Measurements from ENCODE around the gene NEUROG2.

NEUROG2 gene

DNA sequence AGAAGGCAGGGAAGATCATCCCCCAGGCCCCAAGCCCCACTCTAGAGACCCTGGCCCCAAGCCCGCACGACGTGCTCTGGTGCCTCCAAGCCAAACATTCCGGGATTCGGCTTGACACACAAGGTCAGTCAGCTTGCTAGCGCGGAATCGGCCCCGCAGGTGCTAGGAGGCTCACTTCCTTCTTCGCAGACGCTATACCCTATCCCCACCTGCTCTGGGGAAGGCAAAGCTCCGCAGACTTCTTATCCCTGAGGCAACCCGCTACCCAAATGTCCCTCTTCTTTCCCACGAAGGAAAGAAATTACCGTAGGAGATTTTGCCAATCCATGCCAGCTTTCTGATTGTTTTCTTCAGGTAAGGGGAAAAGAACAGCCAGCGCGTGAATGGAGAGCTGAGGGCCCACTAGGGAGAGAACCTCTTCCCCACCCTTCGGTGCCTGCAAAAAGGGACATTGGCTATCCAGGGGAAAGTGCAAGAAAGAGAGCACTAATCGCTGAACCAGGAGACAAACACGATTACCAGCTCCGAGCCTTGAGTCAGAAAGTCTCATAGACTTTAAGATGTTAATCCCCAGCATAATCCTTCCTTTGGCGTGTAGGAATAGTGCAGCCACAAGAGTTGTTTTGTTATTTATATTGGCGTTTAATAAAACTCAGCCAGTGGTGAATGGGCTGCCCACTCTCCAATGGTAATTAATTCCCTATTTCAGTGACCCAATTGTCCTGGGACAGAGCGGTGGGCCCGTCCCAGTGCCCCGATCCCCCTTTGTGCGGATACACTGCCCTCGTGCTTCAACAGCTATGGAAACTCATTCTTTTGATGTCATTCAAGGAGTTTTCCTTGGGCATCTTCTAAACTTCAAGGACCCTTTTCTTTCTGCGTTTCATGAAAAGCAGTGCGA is 5.4 kb upstream of the NEUROG2 start:
- DNase-seq (ENCODE audit: low spot score) = no peak

DNA sequence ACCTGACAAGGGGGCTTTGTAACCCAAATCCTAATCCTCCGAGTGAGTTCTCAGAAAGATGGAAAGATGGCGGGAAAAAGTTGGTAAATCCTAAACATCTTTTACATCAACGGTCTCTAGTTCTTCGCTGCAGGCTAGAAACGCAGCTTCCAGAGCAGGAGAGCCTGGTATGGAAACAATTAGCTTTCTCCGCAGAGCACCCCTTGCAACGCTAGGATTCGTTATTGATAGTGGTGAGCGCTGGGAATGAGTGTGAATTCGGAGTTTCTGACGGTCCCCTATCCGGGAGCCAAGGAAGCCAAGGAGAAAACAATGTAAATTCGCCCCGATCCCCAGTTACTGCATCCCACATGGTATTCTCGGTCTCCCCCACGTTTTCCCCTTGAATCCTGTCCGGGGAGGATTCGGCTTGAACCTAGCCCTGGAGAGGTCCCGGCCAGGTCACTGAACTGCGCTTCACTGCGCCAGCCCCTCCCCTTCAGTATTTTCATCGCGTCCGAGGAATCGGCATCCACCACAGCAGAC is 4.7 kb upstream of the NEUROG2 start:
- no peak for DNase-seq (ENCODE audit: low spot score)

DNA sequence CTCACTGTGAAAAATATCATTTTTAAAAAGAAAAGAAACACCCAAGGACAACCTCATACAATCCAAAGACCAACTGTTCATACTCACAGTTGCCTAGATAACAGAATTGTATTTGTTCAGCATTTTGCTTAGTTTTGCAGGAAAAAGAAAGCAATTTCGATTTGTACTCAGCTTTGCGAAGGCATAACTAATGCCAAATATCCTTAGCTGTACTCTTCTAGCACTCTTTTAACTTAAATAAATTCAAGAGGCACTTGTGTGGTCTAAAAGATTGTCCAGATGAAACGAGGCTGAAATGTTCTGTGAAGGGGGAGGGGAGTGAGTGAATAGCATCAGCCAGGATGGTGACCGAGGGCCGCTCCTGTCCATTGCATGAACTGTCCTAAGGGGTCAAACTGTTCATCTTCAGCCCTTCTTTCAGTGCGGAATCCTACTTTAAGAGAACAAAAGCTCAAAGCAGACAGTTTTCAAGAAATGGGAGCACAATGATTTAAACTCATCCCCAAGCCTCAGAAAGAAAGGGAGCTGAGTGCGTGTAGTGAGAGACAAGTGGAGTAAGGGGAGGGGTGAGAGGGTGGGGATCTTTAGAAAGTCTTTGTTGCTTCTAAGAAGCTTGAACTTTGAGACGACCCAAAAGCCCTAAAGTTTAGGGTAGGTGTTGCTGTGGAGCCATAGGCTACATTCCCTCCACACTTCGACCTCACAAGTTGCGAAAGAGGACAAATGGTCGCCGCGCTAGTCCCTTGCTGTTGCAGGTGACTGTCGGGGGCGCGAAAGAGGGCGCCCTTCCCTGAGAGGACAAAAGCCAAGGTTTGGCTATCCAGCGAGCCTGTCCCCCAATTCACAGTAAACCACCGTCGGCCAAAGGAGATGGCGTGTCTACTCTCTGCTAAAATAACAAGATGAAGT is 4.0 kb upstream of the NEUROG2 start:
- DNase-seq (ENCODE audit: low spot score) = no peak

DNA sequence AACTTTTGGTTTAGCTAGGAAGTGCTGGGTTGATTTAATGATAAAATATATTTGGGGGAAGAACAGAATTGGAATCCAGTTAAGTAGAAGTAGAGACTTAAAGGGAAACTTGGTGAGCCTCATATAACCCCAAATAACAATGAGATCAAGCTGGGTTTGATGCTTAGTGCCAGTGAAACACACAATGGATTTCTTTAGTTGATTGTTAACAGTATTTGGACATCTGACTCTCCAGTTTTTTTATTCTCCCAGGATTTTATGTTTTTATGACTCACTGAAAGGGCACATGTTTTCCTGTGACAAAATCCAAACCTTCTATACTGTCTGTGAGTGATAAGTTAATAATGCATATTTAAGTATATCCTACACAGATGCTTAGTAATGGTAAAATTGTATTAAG is 2.7 kb upstream of the NEUROG2 start:
- DNase-seq (ENCODE audit: low spot score) = no peak

DNA sequence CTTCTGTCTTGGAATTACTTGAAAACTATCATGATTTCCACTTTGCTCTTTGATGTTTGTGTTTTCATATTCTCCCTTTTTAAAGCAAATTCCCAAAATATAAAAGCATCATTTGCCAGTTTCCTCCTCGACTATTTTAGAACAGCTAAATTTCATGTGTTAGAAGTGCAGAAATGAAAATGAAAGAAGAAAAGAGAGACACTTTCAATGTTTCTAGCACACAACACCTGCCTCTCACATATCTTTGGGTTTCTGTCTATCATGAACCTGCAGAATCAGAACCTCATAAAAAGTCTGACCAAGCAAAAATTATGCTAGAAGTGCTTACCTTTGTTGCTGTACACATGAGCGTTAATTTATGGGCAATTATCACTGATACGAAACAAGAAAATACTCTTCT is 1.9 kb upstream of the NEUROG2 start:
- no peak for DNase-seq (ENCODE audit: low spot score)

DNA sequence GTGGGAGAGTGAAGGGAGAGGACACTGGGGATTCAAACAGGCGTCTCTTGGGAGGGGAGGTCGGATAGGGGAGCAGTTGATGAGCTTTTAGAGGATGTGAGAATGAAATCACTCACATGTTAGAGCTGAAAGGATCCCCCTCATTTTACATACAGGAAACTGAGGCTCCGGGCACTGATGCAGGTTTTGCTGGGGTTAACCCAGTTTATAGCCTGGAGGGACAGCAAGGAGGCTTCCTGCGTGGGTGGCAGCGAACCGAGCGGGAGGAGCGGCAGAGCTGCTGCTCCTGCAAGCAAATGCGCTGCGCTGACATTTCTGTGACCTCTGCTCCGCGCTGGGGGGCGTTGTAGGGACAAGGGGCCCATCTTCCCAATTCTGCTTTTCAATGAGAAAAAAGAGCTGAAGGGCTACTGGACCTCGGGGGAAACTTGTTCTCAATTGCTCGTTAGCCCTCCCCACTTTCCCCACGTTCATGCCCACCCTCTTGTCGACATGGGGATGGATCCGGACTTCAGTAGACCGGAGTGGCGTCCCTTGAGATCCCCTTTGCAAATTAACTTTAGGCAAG is 1.2 kb upstream of the NEUROG2 start:
- no peak for DNase-seq (ENCODE audit: low spot score)

DNA sequence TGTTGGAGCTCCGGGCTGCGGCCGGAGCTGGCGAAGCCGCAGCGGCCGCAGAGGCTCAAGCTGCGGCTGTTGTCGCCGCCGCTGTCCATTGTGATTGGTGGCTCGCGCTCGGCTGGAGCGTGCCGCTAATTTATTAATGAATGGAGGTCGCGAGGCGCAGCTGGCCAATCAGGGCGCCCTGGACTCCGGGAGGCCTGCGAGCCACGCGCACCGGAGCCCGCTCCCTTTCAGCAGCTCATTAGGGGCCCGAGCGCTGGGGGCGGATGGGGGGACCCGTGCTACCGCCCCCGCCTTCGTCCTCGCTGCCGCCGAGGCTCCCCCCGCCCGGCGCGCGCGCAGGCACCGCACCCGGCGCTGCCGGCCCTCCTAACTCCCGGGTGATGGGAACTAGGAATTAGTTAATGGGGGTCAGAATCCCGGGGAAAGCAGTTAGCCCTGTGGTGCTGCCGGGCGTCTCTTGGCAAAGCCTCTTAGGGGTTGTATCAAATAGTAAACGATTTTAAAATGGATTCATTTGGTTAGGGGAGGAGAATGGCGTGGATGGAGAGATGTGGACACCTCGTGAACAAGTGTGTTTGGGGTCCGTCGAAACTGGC is 589 bp upstream of the NEUROG2 start:
- no peak for DNase-seq (ENCODE audit: low spot score)

DNA sequence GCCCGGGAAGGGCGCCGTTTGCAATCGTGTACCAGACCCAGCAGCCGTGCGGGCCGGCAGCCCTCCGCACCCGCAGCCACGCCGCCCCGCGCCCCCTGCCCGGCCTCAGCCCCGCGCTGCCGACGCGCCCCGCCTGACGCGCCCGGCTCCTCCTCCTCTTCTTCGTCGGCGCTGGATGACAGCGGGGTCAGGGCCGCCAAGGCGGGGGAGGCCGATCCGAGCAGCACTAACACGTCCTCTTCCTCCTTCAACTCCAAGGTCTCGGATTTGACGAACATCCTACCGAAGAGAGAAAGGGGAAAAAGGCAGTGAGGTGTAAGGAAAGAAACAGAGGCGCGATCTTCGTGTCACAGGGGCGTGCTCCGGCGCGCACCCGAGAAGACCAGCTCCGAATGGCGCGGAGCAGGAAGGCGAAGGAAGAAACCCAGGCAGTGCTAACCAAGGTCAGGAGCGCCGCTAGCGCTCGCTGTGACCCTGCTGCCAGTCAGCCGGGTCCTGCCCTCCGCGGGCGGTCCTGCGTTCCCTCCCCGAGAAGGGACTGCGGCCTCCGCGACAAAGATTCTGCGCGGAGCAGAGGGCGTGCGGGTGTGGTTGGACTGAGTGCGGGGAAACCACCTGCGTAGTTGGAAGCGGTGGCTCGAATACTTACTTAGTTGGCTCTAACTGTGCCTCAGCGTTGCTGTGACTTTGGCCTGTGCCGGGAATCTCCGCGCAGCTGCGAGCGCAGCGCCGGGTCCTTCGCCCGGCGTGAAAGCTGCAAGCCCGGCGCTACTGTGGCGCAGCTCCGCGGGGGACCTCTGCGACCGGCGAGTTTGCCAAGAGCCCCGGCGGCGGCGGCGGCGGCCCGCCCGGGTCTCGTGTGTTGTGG is 548 bp downstream of the NEUROG2 start:
- peak; percentile 10 for DNase-seq (ENCODE audit: low spot score)

DNA sequence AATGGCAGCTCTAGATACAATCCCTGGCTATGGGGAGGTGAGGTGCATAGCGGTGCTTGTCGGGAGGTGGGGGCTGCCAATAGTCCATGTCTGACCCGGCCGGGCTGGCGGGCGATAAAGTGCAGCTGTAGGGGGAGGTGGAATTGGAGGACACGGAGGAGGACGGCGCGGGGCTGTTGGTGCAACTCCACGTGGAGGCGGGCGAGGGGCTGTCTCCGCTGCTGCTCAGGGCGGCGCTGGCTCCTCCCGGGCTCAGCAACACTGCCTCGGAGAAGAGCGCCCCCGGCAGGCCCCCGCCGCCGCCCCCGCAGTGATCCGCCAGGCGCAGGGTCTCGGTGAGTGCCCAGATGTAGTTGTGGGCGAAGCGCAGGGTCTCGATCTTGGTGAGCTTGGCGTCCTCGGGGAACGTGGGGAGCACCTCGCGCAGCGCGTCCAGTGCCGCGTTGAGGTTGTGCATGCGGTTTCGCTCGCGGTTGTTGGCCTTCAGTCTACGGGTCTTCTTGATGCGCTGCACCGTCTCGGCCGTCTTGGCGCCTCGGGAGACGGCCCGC is 1.3 kb downstream of the NEUROG2 start:
- no peak for DNase-seq (ENCODE audit: low spot score)

DNA sequence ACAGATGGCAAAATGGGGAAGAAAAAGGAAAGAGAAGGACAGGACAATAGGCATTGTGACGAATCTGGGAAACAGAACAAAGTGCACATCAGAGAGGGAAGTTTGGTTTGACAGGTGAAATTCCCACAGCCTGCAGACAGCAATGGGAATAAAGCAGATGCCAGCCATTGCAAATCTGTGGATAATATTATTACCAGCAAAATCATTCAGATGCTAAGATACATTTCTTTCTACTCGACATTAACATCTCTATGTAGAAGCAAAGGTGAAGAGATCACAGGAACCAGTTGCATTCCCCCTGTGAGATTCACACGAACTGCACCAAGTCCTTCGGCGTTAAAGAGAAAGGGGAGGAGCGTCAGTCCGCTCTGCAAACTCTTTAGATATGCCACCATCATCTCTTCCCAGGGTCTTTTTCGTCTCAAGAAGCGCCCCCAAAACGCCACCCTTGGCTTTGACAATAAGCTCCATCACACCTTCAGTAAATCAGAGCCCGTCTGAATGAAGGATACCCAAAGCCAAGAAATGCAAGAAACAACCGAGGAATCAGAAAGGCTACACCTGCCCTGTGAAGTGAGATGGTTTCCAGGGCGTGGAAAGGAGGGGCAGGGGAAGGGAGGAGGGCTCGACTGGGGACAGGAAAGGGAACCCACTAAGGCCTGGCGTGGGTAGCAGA is 1.9 kb downstream of the NEUROG2 start:
- DNase-seq (ENCODE audit: low spot score) = no peak

DNA sequence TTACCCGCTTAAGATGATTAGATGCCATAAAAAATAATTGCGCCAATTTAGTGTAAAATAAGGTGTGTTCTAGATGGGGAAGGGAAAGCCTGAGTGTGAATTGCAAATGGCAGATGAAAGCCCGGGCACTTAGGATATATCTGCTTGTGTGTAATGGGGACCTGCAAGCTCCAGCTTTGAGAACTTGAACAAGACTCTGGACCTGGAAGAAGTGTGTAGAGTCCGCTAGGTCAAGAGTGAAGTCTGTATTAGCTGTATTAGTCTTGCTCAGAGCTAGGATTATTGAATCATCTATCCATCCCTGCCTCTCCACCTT is 4.2 kb downstream of the NEUROG2 start:
- DNase-seq (ENCODE audit: low spot score) = no peak

DNA sequence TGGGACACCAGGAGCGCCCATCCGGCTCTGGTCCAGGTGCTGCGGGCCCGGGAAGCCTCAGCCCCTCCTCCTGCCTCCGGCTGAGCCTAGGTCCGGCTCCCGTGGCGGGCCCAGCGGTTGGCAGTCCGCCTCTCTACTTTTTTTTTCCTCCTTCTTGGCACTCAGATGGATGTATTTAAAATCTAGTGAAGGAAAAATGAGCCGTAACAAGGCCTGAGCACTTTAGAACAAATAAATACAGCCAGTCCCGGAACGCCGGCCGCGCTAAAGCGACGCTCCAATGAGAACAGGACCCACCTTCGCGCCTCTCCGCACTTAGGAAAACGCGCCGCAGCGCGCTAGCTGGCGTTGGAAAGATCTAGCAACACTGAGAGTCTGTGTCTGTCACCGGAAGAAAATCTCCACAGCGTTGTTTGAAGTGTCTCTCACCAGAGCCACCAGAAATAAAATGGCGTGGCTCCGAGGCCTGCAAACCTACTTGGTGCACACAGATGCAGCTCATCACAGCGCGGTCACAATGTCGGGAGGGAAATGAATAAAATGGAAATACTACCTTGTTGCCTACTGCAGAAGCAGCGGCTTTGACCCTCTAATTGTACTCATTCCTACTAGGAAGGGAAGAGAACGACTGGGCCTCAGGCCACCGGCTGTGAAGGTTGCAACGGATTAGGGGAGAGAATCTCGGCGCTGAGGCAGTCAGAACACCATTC is 4.7 kb downstream of the NEUROG2 start:
- no peak for DNase-seq (ENCODE audit: low spot score)

DNA sequence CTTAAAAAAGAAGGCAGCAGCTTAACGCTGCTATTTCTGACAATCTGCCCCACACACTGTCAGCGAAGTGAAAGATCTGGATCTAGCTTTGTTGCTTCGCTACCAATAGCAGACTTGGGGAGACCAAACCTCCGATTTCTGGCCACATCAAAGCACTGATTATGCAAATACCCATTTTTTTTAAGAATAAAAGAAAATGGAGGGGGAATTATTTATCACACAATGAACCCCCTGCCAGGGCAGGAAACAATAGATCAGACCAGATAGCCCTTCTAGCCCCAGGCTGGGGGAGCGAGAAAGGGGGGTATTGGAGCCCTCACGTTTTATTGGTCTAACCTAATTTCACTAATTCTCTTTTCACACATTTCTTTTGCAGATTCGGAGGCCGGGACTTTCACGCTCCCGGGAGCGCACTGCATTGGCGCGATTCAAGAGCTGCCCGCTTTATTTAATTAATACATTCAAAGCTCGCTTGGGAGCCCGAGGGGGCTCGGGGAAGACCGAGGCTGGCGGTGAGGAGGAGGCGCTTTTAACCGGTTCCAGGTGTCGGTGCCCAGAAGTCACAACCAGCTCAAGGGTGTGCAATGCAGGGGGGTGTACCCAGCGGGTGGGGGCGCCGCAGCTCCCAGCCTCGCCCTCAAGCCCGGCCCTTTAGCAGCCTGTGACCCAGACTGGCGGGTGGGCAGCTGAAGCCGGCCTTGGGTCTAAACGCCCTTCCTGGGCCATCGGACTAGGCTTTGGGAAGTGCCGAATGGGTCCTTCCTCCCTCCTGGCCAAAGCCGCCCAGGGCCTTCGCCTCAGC is 5.5 kb downstream of the NEUROG2 start:
- DNase-seq (ENCODE audit: low spot score) = no peak

DNA sequence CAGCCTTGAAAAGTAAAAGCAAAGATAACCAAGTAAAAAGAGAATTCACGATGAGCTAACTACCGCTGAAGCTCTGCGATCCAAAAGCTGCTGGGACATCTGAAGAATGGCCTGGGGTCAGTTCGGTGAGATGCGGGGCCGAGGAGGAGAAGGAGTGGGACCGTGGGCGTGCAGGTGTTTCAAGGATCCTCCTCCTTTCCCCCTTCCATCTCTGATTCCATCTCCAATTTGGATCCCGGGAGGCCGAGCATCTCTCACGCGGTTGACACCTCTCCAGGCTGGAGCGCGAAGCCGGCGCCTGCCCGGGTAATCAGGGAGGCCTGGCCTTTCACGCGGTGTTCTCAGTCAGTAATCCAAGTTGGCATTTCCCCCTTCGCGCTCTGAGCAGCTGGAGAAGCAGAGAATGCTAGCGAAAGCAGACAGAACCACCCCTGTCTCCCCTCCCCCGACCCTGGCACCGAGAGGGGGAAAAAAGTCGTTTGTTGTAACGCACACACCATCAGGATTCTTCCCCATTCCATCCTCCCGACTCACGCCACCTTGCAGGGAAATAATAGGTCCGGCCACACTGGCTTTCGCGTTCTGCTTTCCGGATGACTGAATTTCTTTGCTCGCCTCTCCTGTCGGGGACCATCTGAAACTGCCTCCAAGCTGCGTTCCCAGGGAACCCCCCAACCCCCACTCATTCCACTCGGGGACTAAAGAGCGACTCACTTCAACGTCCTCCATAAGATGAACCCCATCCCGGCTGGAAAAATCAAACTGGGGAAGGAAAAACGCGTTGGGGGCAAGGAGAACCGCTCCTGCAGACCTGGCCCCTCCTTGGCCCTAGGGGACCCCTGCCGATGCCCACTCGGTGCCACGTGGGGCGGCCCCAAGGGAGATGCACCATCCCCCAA is 6.5 kb downstream of the NEUROG2 start:
- no peak for DNase-seq (ENCODE audit: low spot score)

DNA sequence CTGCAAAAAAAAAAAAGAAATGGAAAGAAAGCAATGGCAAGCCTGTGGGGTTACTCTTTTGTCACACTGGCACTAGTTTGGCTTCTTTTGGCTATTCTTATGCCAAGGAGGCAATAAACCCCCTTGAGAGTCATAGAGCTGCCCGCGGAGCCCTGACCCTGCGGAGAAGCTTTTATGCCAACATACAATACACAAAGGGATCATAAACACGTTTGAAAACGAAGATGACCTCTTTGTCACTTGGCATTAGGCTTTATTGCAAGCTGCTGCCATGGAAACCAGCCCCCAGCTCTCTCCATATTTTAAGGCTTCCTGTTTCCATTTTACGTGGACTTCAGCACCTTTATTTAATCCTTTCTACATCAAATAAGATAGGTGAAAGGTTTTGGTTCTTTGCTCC is 7.6 kb downstream of the NEUROG2 start:
- no peak for DNase-seq (ENCODE audit: low spot score)

DNA sequence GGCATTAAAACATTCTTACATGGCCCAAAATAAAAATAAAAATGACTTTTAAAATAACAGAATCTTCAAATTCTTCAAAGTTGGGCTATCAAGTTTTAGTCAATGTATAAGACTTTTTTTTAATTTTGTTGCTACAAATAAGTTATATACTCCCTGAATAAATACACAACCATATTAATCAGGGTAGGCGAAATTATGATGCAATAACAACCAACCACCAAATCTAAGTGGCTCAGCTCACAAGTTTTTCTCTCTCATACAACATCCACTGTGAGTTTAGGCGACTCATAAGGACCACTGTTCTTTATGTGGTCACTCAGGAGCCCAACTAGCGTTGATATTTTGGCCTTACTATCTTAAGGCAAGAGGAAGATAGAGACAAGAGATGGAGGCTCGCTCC is 11.2 kb downstream of the NEUROG2 start:
- no peak for DNase-seq (ENCODE audit: low spot score)

DNA sequence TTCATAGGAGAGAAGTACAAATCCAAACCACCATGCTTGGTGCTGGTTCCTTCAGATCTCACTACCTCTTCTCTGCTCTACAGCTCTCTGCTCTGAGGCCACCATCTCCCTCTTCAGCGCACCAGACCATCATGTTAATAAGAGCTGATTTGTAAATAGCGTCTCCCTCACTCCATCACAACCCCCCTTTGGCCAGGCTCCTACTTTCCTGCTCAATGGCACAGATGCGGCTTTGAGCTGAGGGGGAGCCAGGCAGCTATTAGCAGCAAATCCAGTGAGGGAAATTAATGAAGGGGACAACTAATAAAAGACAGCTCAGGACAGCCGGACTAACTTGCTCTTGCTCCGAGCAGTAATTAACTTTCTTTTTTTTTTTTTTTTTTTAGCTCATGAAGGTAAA is 13.1 kb downstream of the NEUROG2 start:
- no peak for DNase-seq (ENCODE audit: low spot score)

DNA sequence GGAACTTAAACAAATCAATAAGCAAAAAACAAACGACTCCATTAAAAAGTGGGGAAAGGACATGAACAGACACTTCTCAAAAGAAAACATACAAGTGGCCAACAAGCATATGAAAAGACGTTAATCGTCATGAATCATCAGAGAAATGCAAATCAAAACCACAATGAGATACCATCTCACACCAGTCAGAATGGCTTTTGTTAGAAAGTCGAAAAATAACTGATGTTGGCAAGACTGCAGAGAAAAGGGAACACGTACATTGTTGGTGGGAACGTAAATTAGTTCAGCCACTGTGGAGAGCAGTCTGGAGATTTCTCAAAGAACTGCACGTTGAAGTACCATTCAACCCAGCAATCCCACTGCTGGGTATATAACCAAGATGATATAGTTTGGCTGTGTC is 23.7 kb downstream of the NEUROG2 start:
- no peak for DNase-seq (ENCODE audit: low spot score)

All from CD4-positive, alpha-beta T cell treated with Interleukin-15 for 4 hours (primary cell).